ENCODE results near the gene DHX9.
A peak's percentile ranks its signal among the peaks of the same experiment; 100 is the strongest.

The DHX9 gene

GRCh38 chr1:182839209-182840066, at the start of gene DHX9:
Gene DHX9, plus strand, starts transcription at chr1:182839347. Its CDS starts 3,220 bp downstream, at chr1:182842567.
- H3K4me3 Mint-ChIP-seq, result peak within 1 kb of the TSS; percentile 95
- H3K27ac Mint-ChIP-seq, result peak within 1 kb of the TSS; percentile 98
- no peaks in the 10 kb centered on the region for H3K9me3 Mint-ChIP-seq
- DNase-seq, result peak; percentile 99
- peaks cover 55% of the 10 kb centered on the region for H3K36me3 Mint-ChIP-seq (ENCODE audit: low read depth)
- no peaks in the 10 kb centered on the region for H3K27me3 Mint-ChIP-seq
- H3K4me1 Mint-ChIP-seq (ENCODE audit: low read depth), result peaks cover 41% of the 10 kb centered on the region

- Mint-ChIP-seq H3K4me3 (no peak overlapping the region), H3K4me1 (ENCODE audit: low read depth) (peaks cover 20% of the 10 kb centered on the region)
Observed at GRCh38 chr1:182791281-182792179, 47.6 kb upstream of the DHX9 start.

GRCh38 chr1:182794091-182794490, 45.1 kb upstream of the DHX9 start:
- H3K4me3 Mint-ChIP-seq, result no peak overlapping the region
- H3K9me3 Mint-ChIP-seq, result no peaks in the 10 kb centered on the region
- DNase-seq, result no peak
- no peaks in the 10 kb centered on the region for H3K27me3 Mint-ChIP-seq
- H3K4me1 Mint-ChIP-seq (ENCODE audit: low read depth), result peaks cover 16% of the 10 kb centered on the region
- peaks cover 23% of the 10 kb centered on the region for H3K36me3 Mint-ChIP-seq (ENCODE audit: low read depth)
- H3K27ac Mint-ChIP-seq, result no peak overlapping the region

More at GRCh38 chr1:182791281-182792179, 47.6 kb upstream of the DHX9 start:
- Mint-ChIP-seq H3K27me3 (no peaks in the 10 kb centered on the region), H3K27ac (no peak overlapping the region), H3K36me3 (ENCODE audit: low read depth) (peaks cover 15% of the 10 kb centered on the region), H3K9me3 (no peaks in the 10 kb centered on the region)
- DNase-seq, result no peak

GRCh38 chr1:182794676-182795201, 44.4 kb upstream of the DHX9 start:
- Mint-ChIP-seq H3K36me3 (ENCODE audit: low read depth) (peaks cover 23% of the 10 kb centered on the region), H3K9me3 (no peaks in the 10 kb centered on the region), H3K4me3 (no peak overlapping the region), H3K27me3 (no peaks in the 10 kb centered on the region), H3K27ac (no peak overlapping the region), H3K4me1 (ENCODE audit: low read depth) (peaks cover 11% of the 10 kb centered on the region)
- DNase-seq, result no peak

- Mint-ChIP-seq H3K4me3 (no peak overlapping the region), H3K4me1 (ENCODE audit: low read depth) (peaks cover 6% of the 10 kb centered on the region), H3K27ac (no peak overlapping the region), H3K36me3 (ENCODE audit: low read depth) (peaks cover 23% of the 10 kb centered on the region), H3K27me3 (no peaks in the 10 kb centered on the region), H3K9me3 (no peaks in the 10 kb centered on the region)
- DNase-seq, result no peak
Observed at GRCh38 chr1:182795563-182796228, 43.5 kb upstream of the DHX9 start.

- no peaks in the 10 kb centered on the region for H3K27me3 Mint-ChIP-seq
- no peak overlapping the region for H3K27ac Mint-ChIP-seq
- H3K36me3 Mint-ChIP-seq (ENCODE audit: low read depth), result peaks cover 41% of the 10 kb centered on the region
- H3K9me3 Mint-ChIP-seq, result no peaks in the 10 kb centered on the region
- H3K4me3 Mint-ChIP-seq, result no peak overlapping the region
- DNase-seq, result no peak
- no peaks in the 10 kb centered on the region for H3K4me1 Mint-ChIP-seq (ENCODE audit: low read depth)
Observed at GRCh38 chr1:182802006-182802803, 36.9 kb upstream of the DHX9 start.

- H3K27ac Mint-ChIP-seq, result no peak overlapping the region
- no peak for DNase-seq
- peaks cover 40% of the 10 kb centered on the region for H3K36me3 Mint-ChIP-seq (ENCODE audit: low read depth)
- no peaks in the 10 kb centered on the region for H3K4me1 Mint-ChIP-seq (ENCODE audit: low read depth)
- no peak overlapping the region for H3K4me3 Mint-ChIP-seq
- H3K9me3 Mint-ChIP-seq, result no peaks in the 10 kb centered on the region
- H3K27me3 Mint-ChIP-seq, result no peaks in the 10 kb centered on the region
Observed at GRCh38 chr1:182803846-182804245, 35.3 kb upstream of the DHX9 start.

- H3K27ac Mint-ChIP-seq, result no peak overlapping the region
- H3K4me3 Mint-ChIP-seq, result no peak overlapping the region
- H3K36me3 Mint-ChIP-seq (ENCODE audit: low read depth), result peaks cover 43% of the 10 kb centered on the region
- H3K27me3 Mint-ChIP-seq, result no peaks in the 10 kb centered on the region
- no peaks in the 10 kb centered on the region for H3K9me3 Mint-ChIP-seq
- no peak for DNase-seq
- H3K4me1 Mint-ChIP-seq (ENCODE audit: low read depth), result no peaks in the 10 kb centered on the region
Observed at GRCh38 chr1:182806015-182806678, 33.0 kb upstream of the DHX9 start.

- Mint-ChIP-seq H3K36me3 (ENCODE audit: low read depth) (peaks cover 45% of the 10 kb centered on the region), H3K27me3 (no peaks in the 10 kb centered on the region), H3K9me3 (no peaks in the 10 kb centered on the region), H3K27ac (no peak overlapping the region), H3K4me3 (no peak overlapping the region), H3K4me1 (ENCODE audit: low read depth) (no peaks in the 10 kb centered on the region)
- DNase-seq, result no peak
Observed at GRCh38 chr1:182807907-182808306, 31.2 kb upstream of the DHX9 start.

GRCh38 chr1:182809414-182809957, 29.7 kb upstream of the DHX9 start:
- Mint-ChIP-seq H3K4me1 (ENCODE audit: low read depth) (no peaks in the 10 kb centered on the region), H3K4me3 (no peak overlapping the region), H3K27ac (no peak overlapping the region), H3K36me3 (ENCODE audit: low read depth) (peaks cover 38% of the 10 kb centered on the region), H3K27me3 (no peaks in the 10 kb centered on the region), H3K9me3 (no peaks in the 10 kb centered on the region)
- no peak for DNase-seq

GRCh38 chr1:182811975-182812722, 27.0 kb upstream of the DHX9 start:
- H3K36me3 Mint-ChIP-seq (ENCODE audit: low read depth), result peaks cover 34% of the 10 kb centered on the region

GRCh38 chr1:182816863-182817262, 22.3 kb upstream of the DHX9 start:
- H3K27ac Mint-ChIP-seq, result no peak overlapping the region
- no peaks in the 10 kb centered on the region for H3K27me3 Mint-ChIP-seq
- peaks cover 58% of the 10 kb centered on the region for H3K36me3 Mint-ChIP-seq (ENCODE audit: low read depth)
- H3K4me1 Mint-ChIP-seq (ENCODE audit: low read depth), result peaks cover 4% of the 10 kb centered on the region
- no peak for DNase-seq
- no peaks in the 10 kb centered on the region for H3K9me3 Mint-ChIP-seq
- no peak overlapping the region for H3K4me3 Mint-ChIP-seq

More at GRCh38 chr1:182811975-182812722, 27.0 kb upstream of the DHX9 start:
- no peaks in the 10 kb centered on the region for H3K9me3 Mint-ChIP-seq
- no peak overlapping the region for H3K27ac Mint-ChIP-seq
- no peaks in the 10 kb centered on the region for H3K4me1 Mint-ChIP-seq (ENCODE audit: low read depth)
- no peak overlapping the region for H3K4me3 Mint-ChIP-seq
- no peaks in the 10 kb centered on the region for H3K27me3 Mint-ChIP-seq
- DNase-seq, result no peak

Data from activated T-cell treated with anti-CD3 and anti-CD28 coated beads, Interleukin-2, amount 50 U/mL, for 24 hours (primary cell).